ENCODE results near the gene ITPRID1.

ITPRID1 gene

DNA sequence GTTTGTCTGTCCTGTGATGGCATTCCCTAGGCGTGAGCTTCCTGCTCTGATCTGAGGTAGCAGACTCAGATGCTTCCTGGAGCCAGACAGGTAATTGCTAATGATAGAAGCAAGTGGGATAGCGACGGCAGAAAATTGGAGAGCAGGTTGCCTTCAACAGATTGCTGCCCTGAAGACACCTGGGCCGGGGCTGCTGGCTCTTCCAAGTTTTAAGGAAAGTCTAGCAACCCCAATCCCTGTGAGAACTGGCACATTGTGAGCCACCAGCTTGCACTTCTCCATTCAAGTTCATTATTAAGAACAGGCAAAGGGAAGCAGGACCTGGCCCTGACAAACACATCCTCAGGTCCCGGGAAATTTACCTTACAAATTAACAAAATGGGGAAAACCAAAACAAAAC is 50.8 kb downstream of the ITPRID1 start:
- H3K36me3 ChIP-seq (ENCODE audit: low read length): no peaks in the 10 kb centered on the region
- H3K4me2 ChIP-seq (ENCODE audit: low read depth, low read length, poor library complexity, severe bottlenecking): no peak overlapping the region
- no peak overlapping the region for H3K9ac ChIP-seq (ENCODE audit: low read length)
- H3K9me3 ChIP-seq (ENCODE audit: insufficient read depth, low read length): no peaks in the 10 kb centered on the region
- no peak overlapping the region for H3K27ac ChIP-seq (ENCODE audit: low read depth, low read length)
- no peak overlapping the region for H2AFZ ChIP-seq (ENCODE audit: low read depth, low read length, severe bottlenecking)
- H3K79me2 ChIP-seq (ENCODE audit: insufficient read depth, low read length): no peaks in the 10 kb centered on the region
- H3K9me2 ChIP-seq (replicated peaks; ENCODE audit: insufficient read depth, low read length): no peaks in the 10 kb centered on the region
- no peaks in the 10 kb centered on the region for H3F3A ChIP-seq (ENCODE audit: insufficient read depth)
- TF ChIP-seq, protein P1, sequence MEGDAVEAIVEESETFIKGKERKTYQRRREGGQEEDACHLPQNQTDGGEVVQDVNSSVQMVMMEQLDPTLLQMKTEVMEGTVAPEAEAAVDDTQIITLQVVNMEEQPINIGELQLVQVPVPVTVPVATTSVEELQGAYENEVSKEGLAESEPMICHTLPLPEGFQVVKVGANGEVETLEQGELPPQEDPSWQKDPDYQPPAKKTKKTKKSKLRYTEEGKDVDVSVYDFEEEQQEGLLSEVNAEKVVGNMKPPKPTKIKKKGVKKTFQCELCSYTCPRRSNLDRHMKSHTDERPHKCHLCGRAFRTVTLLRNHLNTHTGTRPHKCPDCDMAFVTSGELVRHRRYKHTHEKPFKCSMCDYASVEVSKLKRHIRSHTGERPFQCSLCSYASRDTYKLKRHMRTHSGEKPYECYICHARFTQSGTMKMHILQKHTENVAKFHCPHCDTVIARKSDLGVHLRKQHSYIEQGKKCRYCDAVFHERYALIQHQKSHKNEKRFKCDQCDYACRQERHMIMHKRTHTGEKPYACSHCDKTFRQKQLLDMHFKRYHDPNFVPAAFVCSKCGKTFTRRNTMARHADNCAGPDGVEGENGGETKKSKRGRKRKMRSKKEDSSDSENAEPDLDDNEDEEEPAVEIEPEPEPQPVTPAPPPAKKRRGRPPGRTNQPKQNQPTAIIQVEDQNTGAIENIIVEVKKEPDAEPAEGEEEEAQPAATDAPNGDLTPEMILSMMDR (IDR thresholded peaks at IDR 0.05; ENCODE audit: insufficient read depth, low read length, poor library complexity, severe bottlenecking): no peak
- no peak for TF ChIP-seq EZH2phosphoT487 (conservative IDR thresholded peaks at IDR 0.05; ENCODE audit: low read length)
- no peak overlapping the region for H3K4me3 ChIP-seq (ENCODE audit: insufficient read depth, low read length, poor library complexity, severe bottlenecking)
- no peaks in the 10 kb centered on the region for H4K20me1 ChIP-seq (ENCODE audit: low read depth, low read length)
- no peaks in the 10 kb centered on the region for H3K27me3 ChIP-seq (ENCODE audit: low read length)

DNA sequence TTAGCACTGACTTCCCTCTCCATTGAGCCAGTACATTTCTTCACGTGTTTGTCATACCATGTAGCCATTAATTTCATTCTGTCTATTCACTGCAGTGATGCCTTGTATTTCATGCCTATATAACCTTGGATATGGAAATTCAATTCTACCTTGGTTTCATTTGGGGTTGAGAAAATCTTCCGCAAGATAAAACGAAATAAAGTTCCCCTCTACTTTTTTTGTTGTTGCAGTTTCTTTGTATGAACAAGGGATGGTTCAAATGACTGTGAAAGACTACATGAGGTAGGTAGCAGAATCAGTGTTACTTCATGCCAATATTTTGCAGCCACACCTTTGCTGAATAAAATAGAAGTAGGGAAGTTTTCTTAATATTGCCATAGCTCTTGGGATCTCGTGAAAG is 55.6 kb downstream of the ITPRID1 start:
- H3K4me2 ChIP-seq (ENCODE audit: low read depth, low read length, poor library complexity, severe bottlenecking): no peak overlapping the region
- H2AFZ ChIP-seq (ENCODE audit: low read depth, low read length, severe bottlenecking): no peak overlapping the region
- no peak overlapping the region for H3K27ac ChIP-seq (ENCODE audit: low read depth, low read length)
- no peaks in the 10 kb centered on the region for H3F3A ChIP-seq (ENCODE audit: insufficient read depth)
- TF ChIP-seq, protein P1 (IDR thresholded peaks at IDR 0.05; ENCODE audit: insufficient read depth, low read length, poor library complexity, severe bottlenecking): no peak
- TF ChIP-seq EZH2phosphoT487 (conservative IDR thresholded peaks at IDR 0.05; ENCODE audit: low read length): no peak
- no peaks in the 10 kb centered on the region for H4K20me1 ChIP-seq (ENCODE audit: low read depth, low read length)
- H3K27me3 ChIP-seq (ENCODE audit: low read length): no peaks in the 10 kb centered on the region
- H3K79me2 ChIP-seq (ENCODE audit: insufficient read depth, low read length): no peaks in the 10 kb centered on the region
- no peak overlapping the region for H3K9ac ChIP-seq (ENCODE audit: low read length)
- H3K9me3 ChIP-seq (ENCODE audit: insufficient read depth, low read length): no peaks in the 10 kb centered on the region
- no peaks in the 10 kb centered on the region for H3K9me2 ChIP-seq (replicated peaks; ENCODE audit: insufficient read depth, low read length)
- no peaks in the 10 kb centered on the region for H3K36me3 ChIP-seq (ENCODE audit: low read length)
- H3K4me3 ChIP-seq (ENCODE audit: insufficient read depth, low read length, poor library complexity, severe bottlenecking): no peak overlapping the region

DNA sequence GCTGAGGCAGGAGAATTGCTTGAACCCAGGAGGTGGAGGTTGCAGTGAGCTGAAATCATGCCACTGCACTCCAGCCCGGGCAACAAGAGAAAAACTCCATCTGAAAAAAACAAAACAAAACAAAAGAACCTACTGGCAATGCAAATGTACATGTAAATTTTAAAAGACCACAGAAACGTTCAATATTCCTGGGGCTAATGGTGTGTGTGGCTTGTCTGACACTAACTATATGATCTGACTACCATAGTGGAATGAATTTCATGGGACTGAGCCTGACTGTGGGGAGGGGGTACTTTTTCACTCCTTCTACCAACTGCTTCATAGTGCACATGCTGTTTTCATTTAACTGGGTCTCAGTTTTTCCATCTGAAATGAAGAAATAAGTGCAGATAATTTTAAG is 69.6 kb downstream of the ITPRID1 start:
- Histone ChIP-seq H3K27ac (ENCODE audit: low read depth, low read length) (no peak overlapping the region), H3K9me3 (ENCODE audit: insufficient read depth, low read length) (no peaks in the 10 kb centered on the region), H3K4me2 (ENCODE audit: low read depth, low read length, poor library complexity, severe bottlenecking) (no peak overlapping the region), H3K79me2 (ENCODE audit: insufficient read depth, low read length) (no peaks in the 10 kb centered on the region), H3K36me3 (ENCODE audit: low read length) (no peaks in the 10 kb centered on the region), H3K9me2 (replicated peaks; ENCODE audit: insufficient read depth, low read length) (no peaks in the 10 kb centered on the region), H3K9ac (ENCODE audit: low read length) (no peak overlapping the region), H3K27me3 (ENCODE audit: low read length) (no peaks in the 10 kb centered on the region), H3K4me3 (ENCODE audit: insufficient read depth, low read length, poor library complexity, severe bottlenecking) (no peak overlapping the region), H2AFZ (ENCODE audit: low read depth, low read length, severe bottlenecking) (no peak overlapping the region), H3F3A (ENCODE audit: insufficient read depth) (no peaks in the 10 kb centered on the region), H4K20me1 (ENCODE audit: low read depth, low read length) (no peaks in the 10 kb centered on the region)
- TF ChIP-seq, protein P1 (IDR thresholded peaks at IDR 0.05; ENCODE audit: insufficient read depth, low read length, poor library complexity, severe bottlenecking): no peak
- TF ChIP-seq EZH2phosphoT487 (conservative IDR thresholded peaks at IDR 0.05; ENCODE audit: low read length): no peak
